Activated gamma-delta T cell treated with anti-CD3 and anti-CD28 coated beads, Interleukin-2, amount 50 U/mL, for 16 hours (primary cell): ENCODE measurements around the gene NAPB.
A peak's percentile ranks its signal among the peaks of the same experiment; 100 is the strongest.

ENCODE experiments used
- DNase-seq: peaks from one replicate; pipeline ENCODE4 v3.0.0-alpha.2; 2020; ENCODE audit warnings: low read depth

NAPB gene

DNA sequence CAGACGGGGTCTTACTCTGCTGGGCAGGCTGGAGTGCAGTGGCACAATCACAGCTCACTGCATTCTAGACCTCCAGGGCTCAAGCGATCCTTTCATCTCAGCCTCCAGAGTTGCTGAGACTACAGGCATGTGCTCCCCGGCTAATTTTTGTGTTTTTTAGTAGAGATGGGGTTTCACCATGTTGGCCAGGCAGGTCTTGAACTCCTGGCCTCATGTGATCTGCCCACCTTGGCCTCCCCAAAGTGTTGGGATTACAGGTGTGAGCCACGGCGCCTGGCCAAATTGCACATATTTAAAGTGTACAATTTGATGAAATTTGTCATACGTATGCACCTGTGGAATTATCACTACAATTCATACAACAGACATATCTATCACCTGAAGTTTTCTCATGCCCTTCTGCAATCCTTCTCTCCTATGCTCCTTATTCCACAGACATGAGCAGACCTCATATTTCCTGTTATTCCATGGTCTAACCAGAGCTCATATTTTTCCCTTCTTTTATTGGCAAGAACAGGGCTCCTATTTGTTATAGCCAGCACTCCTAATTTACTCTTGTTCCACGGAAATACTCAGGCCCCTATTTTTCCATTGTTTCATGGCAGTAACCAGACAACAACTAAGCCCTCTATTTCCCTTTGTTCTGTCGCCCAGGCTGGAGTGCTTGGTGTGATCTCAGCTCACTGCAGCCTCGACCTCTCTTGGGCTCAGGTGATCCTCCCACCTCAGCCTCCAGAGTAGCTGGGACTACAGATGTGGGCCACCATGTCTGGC, 16.0 kb upstream of the NAPB start:
- DNase-seq, result no peak

DNA sequence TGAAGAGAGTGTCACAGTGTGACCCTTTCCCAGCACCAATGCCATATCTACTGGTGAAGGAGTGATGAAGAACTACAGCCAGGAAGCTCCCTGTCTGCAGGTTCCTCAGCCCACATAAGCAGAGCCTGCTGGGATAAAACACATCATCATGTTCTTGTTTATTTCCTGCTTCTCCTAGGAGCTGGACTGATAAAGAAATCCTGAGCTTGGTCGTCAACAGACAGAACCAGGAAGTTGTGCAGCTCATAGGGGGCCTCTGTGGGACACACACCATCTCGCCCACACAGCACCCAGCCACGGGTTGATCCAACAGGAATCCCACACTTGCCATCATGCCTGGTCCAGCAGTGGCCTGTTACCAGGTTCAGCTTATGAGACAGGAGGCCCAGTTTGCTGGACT, 15.4 kb upstream of the NAPB start:
- DNase-seq, result no peak

GRCh38 chr20:23435626-23436539, 14.6 kb upstream of the NAPB start:
- no peak for DNase-seq

DNA sequence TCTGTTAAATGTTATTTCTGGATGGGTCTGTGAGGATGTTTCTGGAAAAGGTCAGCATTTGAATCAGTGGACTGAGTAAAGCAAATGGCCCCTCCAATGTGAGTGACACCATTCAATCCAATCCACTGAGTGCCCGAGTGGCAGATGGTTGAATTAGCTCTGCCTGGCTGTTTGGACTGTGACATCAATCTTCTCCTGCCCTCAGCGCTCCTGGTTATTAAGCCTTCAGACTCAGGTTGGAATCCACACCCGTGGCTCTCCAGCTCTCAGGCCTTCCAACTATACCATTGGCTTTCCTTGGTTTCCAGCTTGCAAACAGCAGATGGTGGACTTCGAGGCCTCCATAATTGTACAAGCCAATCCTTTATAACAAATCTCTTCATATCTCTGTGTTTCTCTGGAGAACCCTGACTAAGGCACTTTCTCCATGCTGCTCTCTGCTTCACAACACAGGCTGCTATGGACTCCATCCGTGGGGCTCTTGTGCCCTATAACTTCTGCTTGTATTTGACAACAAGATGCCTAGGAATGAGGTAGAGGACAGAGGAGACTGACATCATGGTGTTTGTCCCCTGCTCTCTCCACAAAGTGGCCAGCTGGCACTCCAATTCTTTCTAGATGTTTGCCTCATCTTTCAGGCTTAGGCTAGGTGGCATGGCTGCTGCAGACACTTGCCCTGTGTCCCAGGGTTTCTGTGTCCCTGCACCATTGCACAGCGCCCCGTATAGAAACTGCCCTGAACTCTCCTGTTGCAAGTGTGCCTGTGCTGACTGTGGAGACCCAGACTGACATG, 13.4 kb upstream of the NAPB start:
- no peak for DNase-seq

GRCh38 chr20:23433628-23434027, 12.3 kb upstream of the NAPB start:
- DNase-seq, result no peak

GRCh38 chr20:23425129-23425528, 3.8 kb upstream of the NAPB start:
- no peak for DNase-seq

- peak; percentile 19 for DNase-seq
These were observed 1.0 kb downstream of the NAPB start for GRCh38 chr20:23419995-23420901.

- DNase-seq, result no peak
These were observed 1.7 kb downstream of the NAPB start for GRCh38 chr20:23419657-23419994.

DNA sequence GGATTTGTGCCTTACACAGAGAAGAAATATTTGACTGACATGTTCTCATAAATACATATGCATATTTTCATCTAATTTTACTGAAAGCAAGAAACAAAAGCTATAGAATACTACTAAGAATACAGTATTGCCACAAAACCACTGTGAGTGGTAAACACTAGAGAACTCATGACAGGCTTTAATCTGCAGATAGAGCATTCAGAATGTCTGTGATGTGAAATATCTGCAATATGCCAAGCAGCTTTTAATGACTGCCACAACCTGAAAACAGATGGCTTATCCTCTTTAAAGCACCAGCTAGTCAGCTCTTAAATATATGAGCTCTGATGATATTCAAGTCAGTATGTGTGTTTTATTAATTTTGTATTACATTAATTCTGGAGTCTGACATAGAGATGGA, 3.4 kb downstream of the NAPB start:
- DNase-seq, result no peak

DNA sequence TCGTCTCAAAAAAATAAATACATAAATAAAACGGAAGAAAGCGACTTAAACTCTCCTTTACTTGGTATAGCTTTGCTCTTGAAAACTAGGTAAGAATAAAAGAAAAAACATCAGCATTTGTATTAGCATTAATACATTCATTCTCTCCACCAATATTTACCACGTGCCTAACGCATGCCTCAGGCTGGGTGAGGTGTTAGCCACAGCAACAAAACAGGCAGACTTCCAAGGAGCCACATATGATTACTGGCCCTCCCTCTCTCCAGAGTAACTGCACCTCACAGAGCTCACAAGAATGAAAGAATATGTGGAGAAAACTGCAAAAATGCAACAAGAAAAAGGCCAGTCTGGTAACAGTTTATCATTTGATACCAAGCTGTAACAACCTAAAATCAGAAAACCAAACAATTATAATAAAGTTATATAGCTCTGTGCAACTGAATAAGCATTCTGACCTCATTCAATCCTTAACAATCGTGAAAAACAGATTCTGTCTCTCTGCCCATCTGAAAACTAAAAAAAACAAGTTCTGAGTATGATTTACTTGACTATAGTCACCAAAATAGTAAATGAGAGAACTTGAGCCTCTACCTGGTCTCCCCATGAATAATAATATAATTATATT, 5.2 kb downstream of the NAPB start:
- no peak for DNase-seq

- no peak for DNase-seq
These were observed 5.7 kb downstream of the NAPB start for GRCh38 chr20:23415555-23415954.

DNA sequence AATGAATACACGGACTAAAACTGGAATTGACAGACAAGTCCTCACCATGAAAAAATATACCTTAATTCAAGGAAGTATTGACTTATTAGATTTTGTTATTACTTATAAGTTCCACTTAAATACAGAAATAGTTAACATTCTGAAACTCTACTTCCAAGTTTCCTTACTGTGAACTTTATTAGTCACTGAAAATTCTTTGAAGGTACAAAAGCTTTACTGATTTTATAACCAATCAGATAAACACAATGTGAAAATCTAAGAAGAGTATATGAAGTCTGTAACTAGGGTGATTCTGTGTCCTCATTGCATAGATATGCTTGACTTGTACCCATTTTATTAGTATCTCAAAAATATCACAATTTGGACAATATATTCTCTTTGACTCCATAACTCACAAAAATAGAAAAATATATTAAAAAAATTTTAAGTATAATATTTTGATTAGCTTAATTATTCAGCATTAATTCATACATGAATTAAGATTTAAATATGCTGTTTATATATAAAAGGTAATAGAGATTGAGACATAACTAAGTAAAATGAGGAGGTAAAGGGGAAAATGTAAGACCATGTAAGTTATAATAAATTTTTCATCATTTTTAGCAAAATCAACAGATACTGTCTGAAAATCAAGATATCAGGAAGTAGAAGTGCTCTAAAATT, 6.6 kb downstream of the NAPB start:
- no peak for DNase-seq

- DNase-seq, result no peak
These were observed 7.3 kb downstream of the NAPB start for GRCh38 chr20:23413862-23414422.

- DNase-seq, result no peak
These were observed 9.3 kb downstream of the NAPB start for GRCh38 chr20:23412026-23412425.

DNA sequence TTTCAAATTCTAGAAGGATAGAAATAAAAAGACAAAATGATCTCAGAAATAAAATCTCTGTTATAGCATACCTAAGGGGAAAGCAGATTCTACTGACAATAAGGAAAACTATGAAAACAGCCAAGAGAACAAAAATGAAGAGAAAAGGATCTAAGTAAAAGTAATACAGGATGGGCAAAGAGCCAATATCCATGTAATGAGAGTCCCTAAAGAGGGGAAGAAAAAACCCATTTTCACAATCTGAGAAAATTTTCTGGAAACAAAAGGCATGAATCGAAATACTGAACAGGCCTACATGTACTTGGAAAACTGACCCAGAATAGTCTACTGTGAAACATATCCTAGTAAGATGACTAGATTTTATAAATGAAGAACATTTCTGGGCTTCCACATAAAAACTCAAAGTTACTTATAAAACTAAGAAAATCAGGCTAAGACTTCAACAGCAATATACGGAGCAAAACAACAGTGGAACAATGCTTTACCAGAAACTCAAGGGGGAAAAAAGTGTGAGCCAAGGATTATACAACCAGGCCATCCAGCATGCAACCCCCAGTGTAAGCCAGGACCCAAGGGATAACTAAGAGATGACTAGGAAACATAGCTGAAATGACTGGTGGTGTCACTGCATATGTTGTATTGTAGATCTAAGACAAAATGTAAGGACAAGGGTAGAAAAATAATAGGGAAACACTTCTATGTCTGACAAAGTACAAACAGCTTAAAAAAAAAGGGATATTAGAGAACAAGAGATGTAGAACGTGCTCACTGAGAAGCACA, 10.2 kb downstream of the NAPB start:
- no peak for DNase-seq

DNA sequence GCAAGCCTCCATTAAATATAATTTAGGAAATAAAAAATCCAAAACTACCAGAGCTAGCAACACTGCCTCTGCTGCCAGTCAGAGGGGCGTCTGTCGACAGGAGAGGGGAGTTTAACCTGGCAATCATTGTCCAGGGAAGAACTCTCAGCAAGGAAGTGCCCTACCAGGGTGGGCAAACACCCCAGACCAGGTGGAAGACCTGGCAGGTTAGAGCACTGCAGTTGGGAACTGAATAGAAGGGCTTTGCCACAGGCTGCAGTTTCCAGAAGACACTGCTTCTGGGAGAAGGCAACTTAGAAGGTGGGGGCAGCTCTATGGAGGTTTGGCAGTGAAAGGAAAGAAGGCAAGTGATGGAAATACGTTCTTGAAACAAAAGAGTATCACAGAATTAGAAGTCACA, 11.5 kb downstream of the NAPB start:
- DNase-seq, result no peak

DNA sequence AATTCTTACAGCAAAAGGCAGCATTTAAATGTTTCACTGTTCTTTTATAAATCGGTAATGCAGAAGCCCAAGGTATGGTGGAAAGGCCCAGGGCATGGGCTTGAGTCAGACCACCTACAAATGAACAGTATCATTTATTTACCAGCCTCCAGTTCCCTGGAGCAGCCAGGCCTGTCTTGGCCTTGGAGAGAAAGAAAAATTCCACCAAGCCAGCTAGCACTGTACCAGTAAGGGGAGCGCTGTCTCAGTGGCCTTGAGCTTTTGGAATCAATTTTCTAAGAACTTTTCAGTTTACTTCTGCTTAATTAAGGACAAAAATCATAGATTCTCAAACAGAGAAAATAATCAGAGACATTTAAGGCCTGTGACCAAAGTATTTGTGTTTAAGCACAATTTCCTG, 12.3 kb downstream of the NAPB start:
- DNase-seq, result no peak

- no peak for DNase-seq
These were observed 13.4 kb downstream of the NAPB start for GRCh38 chr20:23407781-23408464.

- DNase-seq, result no peak
These were observed 14.4 kb downstream of the NAPB start for GRCh38 chr20:23406880-23407279.
